Stimulated activated naive CD8-positive, alpha-beta T cell treated with anti-CD3 and anti-CD28 coated beads, Interleukin-15, Interleukin-2, amounts not matched to agents 100 ng/mL and 50 ng/mL, for 24 hours (primary cell): Measurements from ENCODE around the gene VMAC.

ENCODE experiments used
- H3K27ac Mint-ChIP-seq: one replicate; pipeline ENCODE4 v1.8.0; 2021; ENCODE audit warnings: mild to moderate bottlenecking, mixed read lengths
- H3K27me3 Mint-ChIP-seq: one replicate; pipeline ENCODE4 v1.8.0; 2021; ENCODE audit warnings: mixed read lengths
- H3K36me3 Mint-ChIP-seq: one replicate; pipeline ENCODE4 v1.8.0; 2021; ENCODE audit warnings: low read depth, mixed read lengths
- H3K4me1 Mint-ChIP-seq: one replicate; pipeline ENCODE4 v1.8.0; 2021; ENCODE audit warnings: low read depth, mixed read lengths
- H3K4me3 Mint-ChIP-seq: one replicate; pipeline ENCODE4 v1.8.0; 2021; ENCODE audit warnings: mild to moderate bottlenecking, mixed read lengths
- H3K9me3 Mint-ChIP-seq: one replicate; pipeline ENCODE4 v1.8.0; 2021; ENCODE audit warnings: mixed read lengths

The VMAC gene

DNA sequence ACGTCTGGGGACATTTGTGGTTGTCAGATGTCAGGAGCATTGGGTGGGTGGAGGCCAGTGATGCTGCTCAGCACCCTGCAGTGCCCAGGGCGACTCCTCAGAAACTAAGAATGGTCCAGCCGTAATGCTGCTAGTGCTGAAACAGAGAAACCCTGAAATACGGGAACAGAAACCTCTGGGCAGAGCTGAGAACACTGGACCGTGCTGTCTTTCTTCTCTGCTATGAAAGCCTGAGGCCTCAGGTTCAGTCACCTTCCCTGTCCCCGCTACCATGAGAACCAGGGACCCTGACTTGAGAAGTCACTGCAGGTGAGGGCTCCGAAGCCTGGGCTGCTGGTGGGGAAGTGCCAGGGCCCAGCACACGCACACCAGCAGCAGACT, 22.8 kb downstream of the VMAC start:
- no peak overlapping the region for H3K4me3 Mint-ChIP-seq
- no peaks in the 10 kb centered on the region for H3K27me3 Mint-ChIP-seq
- H3K36me3 Mint-ChIP-seq, result peaks cover 55% of the 10 kb centered on the region
- H3K4me1 Mint-ChIP-seq, result no peaks in the 10 kb centered on the region
- no peaks in the 10 kb centered on the region for H3K9me3 Mint-ChIP-seq
- H3K27ac Mint-ChIP-seq, result no peak overlapping the region

DNA sequence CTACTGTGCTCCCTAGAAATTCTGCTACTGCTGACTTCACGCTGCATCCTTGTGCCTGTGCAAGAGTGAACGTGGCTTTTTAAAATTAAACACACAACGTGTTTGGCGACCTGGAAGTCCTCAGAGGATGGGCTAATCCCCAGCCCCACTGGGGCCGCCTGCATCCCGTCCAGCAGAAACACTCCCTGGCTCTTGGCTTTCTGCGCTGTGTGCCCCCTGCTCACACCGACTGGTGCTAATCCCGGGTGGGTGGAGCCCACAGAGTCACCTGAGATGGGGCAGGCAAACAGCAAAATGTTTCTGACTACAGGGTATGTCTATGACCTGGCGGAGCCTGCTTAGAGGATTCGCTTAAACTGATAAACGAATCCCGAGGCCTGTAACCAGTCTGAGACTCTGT, 24.5 kb downstream of the VMAC start:
- no peaks in the 10 kb centered on the region for H3K4me1 Mint-ChIP-seq
- H3K27me3 Mint-ChIP-seq, result no peaks in the 10 kb centered on the region
- H3K4me3 Mint-ChIP-seq, result no peak overlapping the region
- no peak overlapping the region for H3K27ac Mint-ChIP-seq
- H3K36me3 Mint-ChIP-seq, result peaks cover 47% of the 10 kb centered on the region
- H3K9me3 Mint-ChIP-seq, result no peaks in the 10 kb centered on the region

DNA sequence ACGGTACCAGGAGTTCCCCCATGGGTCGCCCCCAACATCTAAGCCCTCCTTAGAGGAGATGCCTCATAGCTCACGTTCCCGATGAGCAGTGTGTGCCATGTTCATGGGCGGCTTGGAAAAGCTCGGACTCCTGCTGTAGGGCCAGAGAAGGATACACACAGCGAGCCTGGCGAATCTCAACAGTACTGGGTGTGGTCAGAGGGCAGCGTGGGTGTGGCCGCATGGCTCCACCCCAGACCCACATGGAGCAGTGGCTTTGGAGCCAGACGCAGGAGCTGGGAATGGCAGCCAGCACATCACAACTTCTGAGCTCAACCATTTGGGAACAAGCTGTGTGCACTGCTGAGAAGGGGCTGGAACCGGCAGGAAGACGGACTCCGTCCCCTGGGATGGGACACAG, 25.0 kb downstream of the VMAC start:
- H3K4me3 Mint-ChIP-seq, result no peak overlapping the region
- no peaks in the 10 kb centered on the region for H3K4me1 Mint-ChIP-seq
- H3K27ac Mint-ChIP-seq, result no peak overlapping the region
- H3K9me3 Mint-ChIP-seq, result no peaks in the 10 kb centered on the region
- peaks cover 47% of the 10 kb centered on the region for H3K36me3 Mint-ChIP-seq
- no peaks in the 10 kb centered on the region for H3K27me3 Mint-ChIP-seq

- H3K4me1 Mint-ChIP-seq, result no peaks in the 10 kb centered on the region
- H3K27me3 Mint-ChIP-seq, result no peaks in the 10 kb centered on the region
- no peak overlapping the region for H3K4me3 Mint-ChIP-seq
- H3K36me3 Mint-ChIP-seq, result peaks cover 46% of the 10 kb centered on the region
- H3K27ac Mint-ChIP-seq, result no peak overlapping the region
- no peaks in the 10 kb centered on the region for H3K9me3 Mint-ChIP-seq
These were observed 26.6 kb downstream of the VMAC start for GRCh38 chr19:5931251-5931650.

GRCh38 chr19:5932146-5932545, 27.5 kb downstream of the VMAC start:
- Mint-ChIP-seq H3K9me3 (no peaks in the 10 kb centered on the region), H3K4me1 (no peaks in the 10 kb centered on the region), H3K4me3 (no peak overlapping the region), H3K36me3 (peaks cover 44% of the 10 kb centered on the region), H3K27ac (no peak overlapping the region), H3K27me3 (no peaks in the 10 kb centered on the region)

DNA sequence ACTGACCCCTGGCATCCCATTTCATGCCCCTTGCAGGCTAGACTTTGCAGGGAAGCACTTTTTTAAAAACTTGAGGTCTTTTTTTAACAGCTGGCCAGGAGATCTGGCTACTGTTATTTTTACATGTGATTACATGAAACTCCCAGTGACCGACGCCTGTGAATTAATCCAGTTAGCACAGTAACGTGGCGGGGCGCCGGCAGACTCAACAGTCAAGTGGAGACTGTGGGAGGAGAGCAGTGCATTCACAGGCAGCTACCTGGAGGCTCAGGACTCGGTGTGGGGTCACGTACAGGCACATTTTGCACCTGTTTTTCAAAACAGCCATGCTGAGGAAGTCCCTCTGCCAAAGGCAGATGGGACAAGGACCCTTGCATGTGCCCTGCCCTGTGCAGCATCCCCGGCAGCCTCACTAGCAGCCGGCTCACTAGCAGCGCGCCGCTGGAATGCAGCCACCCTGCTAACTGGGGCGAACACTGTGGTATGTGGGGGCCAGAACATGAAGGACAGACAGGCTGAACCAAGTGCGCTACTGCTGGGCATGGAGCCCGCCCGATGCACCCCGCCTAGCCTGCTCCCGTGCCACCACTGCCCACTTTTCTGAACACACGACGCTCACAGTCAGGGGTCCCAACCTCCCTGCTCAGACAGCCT, 28.1 kb downstream of the VMAC start:
- no peak overlapping the region for H3K27ac Mint-ChIP-seq
- H3K9me3 Mint-ChIP-seq, result no peaks in the 10 kb centered on the region
- no peak overlapping the region for H3K4me3 Mint-ChIP-seq
- no peaks in the 10 kb centered on the region for H3K27me3 Mint-ChIP-seq
- H3K4me1 Mint-ChIP-seq, result no peaks in the 10 kb centered on the region
- peaks cover 48% of the 10 kb centered on the region for H3K36me3 Mint-ChIP-seq

DNA sequence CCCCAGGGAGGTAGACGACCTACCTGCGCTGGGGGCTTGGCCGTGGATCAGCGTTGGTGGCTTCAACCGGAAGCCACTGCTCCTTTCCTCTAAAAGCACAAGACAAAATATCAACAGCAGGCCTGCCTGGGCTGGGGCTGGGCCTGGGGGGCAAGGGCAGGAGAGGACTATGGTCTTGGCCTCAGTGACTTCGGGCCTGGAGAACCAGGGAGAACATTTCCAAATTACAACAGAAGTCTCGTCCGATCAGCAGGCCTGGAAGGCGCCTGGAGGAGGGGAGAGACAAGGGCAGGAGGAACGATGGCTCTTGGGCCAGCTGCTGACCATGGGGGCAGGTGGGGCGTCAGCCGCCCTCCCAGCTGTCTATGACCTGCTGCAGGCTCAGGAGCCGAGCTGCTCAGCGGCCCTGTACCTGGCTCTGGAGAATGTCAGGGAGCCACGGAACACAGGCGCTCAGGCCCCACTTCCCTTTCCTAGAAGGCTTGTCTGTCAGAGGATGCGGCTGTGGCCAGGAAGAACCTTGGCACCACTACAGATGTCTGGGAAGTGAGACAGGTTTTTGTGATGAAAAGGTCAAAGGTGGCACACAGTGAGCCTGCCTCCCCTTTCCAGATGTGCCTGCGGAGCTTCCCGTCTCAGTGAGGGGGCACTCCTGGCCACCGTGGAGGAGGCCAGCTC, 28.9 kb downstream of the VMAC start:
- Mint-ChIP-seq H3K4me3 (no peak overlapping the region), H3K27me3 (no peaks in the 10 kb centered on the region), H3K27ac (no peak overlapping the region), H3K36me3 (peaks cover 44% of the 10 kb centered on the region), H3K4me1 (no peaks in the 10 kb centered on the region), H3K9me3 (no peaks in the 10 kb centered on the region)

GRCh38 chr19:5934069-5934401, 29.4 kb downstream of the VMAC start:
- Mint-ChIP-seq H3K27me3 (no peaks in the 10 kb centered on the region), H3K4me1 (no peaks in the 10 kb centered on the region), H3K27ac (no peak overlapping the region), H3K36me3 (peaks cover 40% of the 10 kb centered on the region), H3K9me3 (no peaks in the 10 kb centered on the region), H3K4me3 (no peak overlapping the region)

GRCh38 chr19:5934774-5935472, 30.3 kb downstream of the VMAC start:
- no peaks in the 10 kb centered on the region for H3K9me3 Mint-ChIP-seq
- H3K27ac Mint-ChIP-seq, result no peak overlapping the region
- no peak overlapping the region for H3K4me3 Mint-ChIP-seq
- H3K36me3 Mint-ChIP-seq, result peaks cover 45% of the 10 kb centered on the region
- no peaks in the 10 kb centered on the region for H3K27me3 Mint-ChIP-seq
- no peaks in the 10 kb centered on the region for H3K4me1 Mint-ChIP-seq

GRCh38 chr19:5935473-5936291, 31.0 kb downstream of the VMAC start:
- H3K4me1 Mint-ChIP-seq, result no peaks in the 10 kb centered on the region
- no peaks in the 10 kb centered on the region for H3K27me3 Mint-ChIP-seq
- no peak overlapping the region for H3K4me3 Mint-ChIP-seq
- peaks cover 45% of the 10 kb centered on the region for H3K36me3 Mint-ChIP-seq
- H3K9me3 Mint-ChIP-seq, result no peaks in the 10 kb centered on the region
- H3K27ac Mint-ChIP-seq, result no peak overlapping the region

DNA sequence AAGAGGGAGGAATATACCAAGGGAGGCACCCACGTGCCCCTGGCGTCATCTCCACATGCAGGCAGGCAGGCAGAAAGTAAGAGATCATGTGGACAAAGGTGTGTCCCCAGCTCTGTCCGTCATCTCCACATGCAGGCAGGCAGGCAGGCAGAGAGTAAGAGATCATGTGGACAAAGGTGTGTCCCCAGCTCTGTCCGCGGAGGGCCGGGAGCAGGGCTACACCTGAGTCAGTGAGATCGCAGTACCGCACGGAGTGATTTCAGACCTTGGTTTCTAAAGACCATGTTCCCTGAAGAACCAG, 31.6 kb downstream of the VMAC start:
- Mint-ChIP-seq H3K27ac (no peak overlapping the region), H3K4me3 (no peak overlapping the region), H3K27me3 (no peaks in the 10 kb centered on the region), H3K36me3 (peaks cover 43% of the 10 kb centered on the region), H3K4me1 (no peaks in the 10 kb centered on the region), H3K9me3 (no peaks in the 10 kb centered on the region)

GRCh38 chr19:5937550-5937949, 32.9 kb downstream of the VMAC start:
- Mint-ChIP-seq H3K4me3 (no peak overlapping the region), H3K27me3 (no peaks in the 10 kb centered on the region), H3K4me1 (no peaks in the 10 kb centered on the region), H3K9me3 (no peaks in the 10 kb centered on the region), H3K27ac (no peak overlapping the region), H3K36me3 (peaks cover 50% of the 10 kb centered on the region)

- H3K4me1 Mint-ChIP-seq, result peaks cover 25% of the 10 kb centered on the region
- H3K36me3 Mint-ChIP-seq, result peaks cover 43% of the 10 kb centered on the region
- no peaks in the 10 kb centered on the region for H3K27me3 Mint-ChIP-seq
- no peak overlapping the region for H3K4me3 Mint-ChIP-seq
- no peak overlapping the region for H3K27ac Mint-ChIP-seq
- H3K9me3 Mint-ChIP-seq, result no peaks in the 10 kb centered on the region
These were observed 35.9 kb downstream of the VMAC start for GRCh38 chr19:5940260-5941208.

GRCh38 chr19:5941673-5942072, 37.0 kb downstream of the VMAC start:
- Mint-ChIP-seq H3K9me3 (no peaks in the 10 kb centered on the region), H3K4me1 (peaks cover 33% of the 10 kb centered on the region), H3K36me3 (peaks cover 42% of the 10 kb centered on the region), H3K27ac (no peak overlapping the region), H3K27me3 (no peaks in the 10 kb centered on the region), H3K4me3 (no peak overlapping the region)
